GM19043 (cell line): Measurements from ENCODE around the gene TMEM18.

Experiments
- ATAC-seq: cut with Tn5 transposase; IDR thresholded peaks from one replicate; pipeline ENCODE4 v1.9.1; 2021; ENCODE audit warnings: low read depth; ENCODE audit not compliant: unreplicated experiment

TMEM18 gene

GRCh38 chr2:653645-654425 lies 23.4 kb downstream of the TMEM18 start:
- ATAC-seq, result no peak

GRCh38 chr2:652881-653480 lies 24.2 kb downstream of the TMEM18 start:
- ATAC-seq, result no peak

- no peak for ATAC-seq
Observed at GRCh38 chr2:651951-652373, 25.2 kb downstream of the TMEM18 start.

GRCh38 chr2:650343-651310 lies 26.6 kb downstream of the TMEM18 start:
- ATAC-seq, result no peak

- ATAC-seq, result no peak
Observed at GRCh38 chr2:649426-650342, 27.5 kb downstream of the TMEM18 start.

GRCh38 chr2:648476-649424 lies 28.5 kb downstream of the TMEM18 start:
- ATAC-seq, result no peak

- ATAC-seq, result no peak
Observed at GRCh38 chr2:647691-648231, 29.4 kb downstream of the TMEM18 start.

- ATAC-seq, result no peak
Observed at GRCh38 chr2:647003-647560, 30.1 kb downstream of the TMEM18 start.

GRCh38 chr2:644871-645270 lies 32.3 kb downstream of the TMEM18 start:
- ATAC-seq, result no peak

GRCh38 chr2:643761-644160 lies 33.4 kb downstream of the TMEM18 start:
- ATAC-seq, result no peak

GRCh38 chr2:643334-643733 lies 33.9 kb downstream of the TMEM18 start:
- ATAC-seq, result no peak

GRCh38 chr2:641872-642815 lies 35.1 kb downstream of the TMEM18 start:
- ATAC-seq, result no peak

- no peak for ATAC-seq
Observed at GRCh38 chr2:641164-641871, 35.9 kb downstream of the TMEM18 start.

GRCh38 chr2:639703-640102 lies 37.5 kb downstream of the TMEM18 start:
- no peak for ATAC-seq

GRCh38 chr2:637804-638203 lies 39.4 kb downstream of the TMEM18 start:
- no peak for ATAC-seq

- no peak for ATAC-seq
Observed at GRCh38 chr2:637406-637776, 39.8 kb downstream of the TMEM18 start.
